HCT116 (cell line): ENCODE data around the gene C1orf56.

Experiments used
- CTCF ChIP-seq, 3 experiments: fragments of 200-600 bp in 1 of 3; sonication (generic) in 1 of 3; IDR thresholded peaks in 2 of 3; conservative IDR thresholded peaks in 1 of 3; 2 replicates each; pipeline ENCODE4 v1.5.1; 2012 to 2017; ENCODE audit warnings: low read depth in 2 of 3, low read length in 2 of 3, antibody characterized with exemption in 1 of 3, borderline replicate concordance in 1 of 3, control low read depth in 1 of 3, mild to moderate bottlenecking in 1 of 3, mixed read lengths in 1 of 3, mixed run types in 1 of 3, moderate library complexity in 1 of 3; ENCODE audit not compliant: insufficient read depth in 1 of 3
- EZH2phosphoT487 ChIP-seq: fragments of 200-600 bp; IDR thresholded peaks from 2 replicates; pipeline ENCODE4 v1.6.1; 2018; ENCODE audit warnings: antibody characterized with exemption, borderline replicate concordance
- FOSL1 ChIP-seq: IDR thresholded peaks from 2 replicates; pipeline ENCODE4 v1.6.1; 2012; ENCODE audit warnings: low read depth
- POLR2A ChIP-seq: IDR thresholded peaks from 2 replicates; pipeline ENCODE4 v1.7.0; 2011; ENCODE audit warnings: borderline replicate concordance; ENCODE audit not compliant: insufficient read depth, insufficient read length; ENCODE audit errors: extremely low read depth
- POLR2AphosphoS5 ChIP-seq: IDR thresholded peaks from 2 replicates; pipeline ENCODE4 v1.6.1; 2011; ENCODE audit warnings: mild to moderate bottlenecking, low read depth, low read length, moderate library complexity
- REST ChIP-seq: IDR thresholded peaks from 2 replicates; pipeline ENCODE4 v1.6.1; 2012; ENCODE audit warnings: low read depth
- SP1 ChIP-seq: IDR thresholded peaks from 2 replicates; pipeline ENCODE4 v1.6.1; 2012; ENCODE audit warnings: low read depth
- SRF ChIP-seq: IDR thresholded peaks from 2 replicates; pipeline ENCODE4 v1.6.1; 2012; ENCODE audit warnings: low read depth
- ZNF274 ChIP-seq: fragments of 200-500 bp; sonication (Bioruptor generic); IDR thresholded peaks from 2 replicates; pipeline ENCODE4 v1.6.1; 2014; ENCODE audit warnings: mild to moderate bottlenecking, low read depth, low read length, inconsistent platforms
- TF ChIP-seq, protein P1 (sequence below): IDR thresholded peaks from 2 replicates; pipeline ENCODE4 v1.6.1; 2012

GRCh38 chr1:151051356-151052009, 3.9 kb downstream of the C1orf56 start:
- no peak for TF ChIP-seq SP1
- no peak for TF ChIP-seq CTCF (IDR thresholded peaks at IDR 0.05 in 2 of 3, conservative IDR thresholded peaks at IDR 0.05 in 1 of 3; ENCODE audit: borderline replicate concordance in 1 of 3, insufficient read depth in 1 of 3, low read depth in 2 of 3, low read length in 2 of 3)
- TF ChIP-seq FOSL1, result no peak
- TF ChIP-seq SRF, result no peak
- TF ChIP-seq POLR2A, result no peak
- TF ChIP-seq ZNF274, result no peak
- no peak for TF ChIP-seq POLR2AphosphoS5
- no peak for TF ChIP-seq REST
- TF ChIP-seq EZH2phosphoT487, result no peak
- TF ChIP-seq, protein P1, sequence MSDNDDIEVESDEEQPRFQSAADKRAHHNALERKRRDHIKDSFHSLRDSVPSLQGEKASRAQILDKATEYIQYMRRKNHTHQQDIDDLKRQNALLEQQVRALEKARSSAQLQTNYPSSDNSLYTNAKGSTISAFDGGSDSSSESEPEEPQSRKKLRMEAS, result no peak
